CD4-positive, alpha-beta memory T cell (primary cell): ENCODE measurements around the gene GLIPR1L2. TPM values are rescaled to one million over a fixed set of nuclear protein-coding genes. Genes with fewer than 3 reads are reported as not detected.
"Not testable (repeated sequence)": the region's sequence is repeated elsewhere in the genome, so short reads cannot be mapped to it uniquely, and the experiment has no call there.

Experiments
- CTCF ChIA-PET: fragments of 350-600 bp; sonication (Branson Sonifier 250); formaldehyde crosslinking; loops from one replicate; lab custom pipeline; 2021; ENCODE audit warnings: inconsistent platforms; ENCODE audit not compliant: partially characterized antibody; lab: Charles Lee
- POLR2A ChIA-PET: fragments of 350-600 bp; sonication (Branson Sonifier 250); formaldehyde crosslinking; loops from one replicate; lab custom pipeline; 2021; ENCODE audit not compliant: partially characterized antibody; lab: Charles Lee
- DNase-seq, 5 donors: peaks; one replicate each; pipeline versions ENCODE4 v3.0.0 to v3.0.0-alpha.2; 2020 to 2022; ENCODE audit warnings: mixed read lengths in 1 of 5
- H3K27ac ChIP-seq: one replicate; pipeline ENCODE4 v1.7.0; 2013; ENCODE audit warnings: low read depth, low read length
- H3K27me3 ChIP-seq: 2 replicates; pipeline ENCODE4 v1.7.0; 2013; ENCODE audit warnings: mild to moderate bottlenecking, low read length, moderate library complexity; ENCODE audit not compliant: insufficient read depth
- H3K36me3 ChIP-seq: 2 replicates; pipeline ENCODE4 v1.7.0; 2013; ENCODE audit warnings: mild to moderate bottlenecking, low read length, moderate library complexity; ENCODE audit not compliant: insufficient read depth
- H3K4me1 ChIP-seq: 2 replicates; pipeline ENCODE4 v1.7.0; 2013; ENCODE audit warnings: mild to moderate bottlenecking, low read length, moderate library complexity; ENCODE audit not compliant: insufficient read depth
- H3K4me3 ChIP-seq, 2 donors: one replicate each; pipeline ENCODE4 v1.7.0; 2013; ENCODE audit warnings: low read length in 2 of 2, mild to moderate bottlenecking in 1 of 2
- H3K9me3 ChIP-seq, 2 donors: one replicate each; pipeline ENCODE4 v1.7.0; 2013; ENCODE audit warnings: low read length in 2 of 2, control low read depth in 1 of 2; ENCODE audit not compliant: control insufficient read depth in 1 of 2
- H3K27ac Mint-ChIP-seq, 7 donors: one replicate each; pipeline ENCODE4 v1.8.0; 2020 to 2021; ENCODE audit warnings: mixed read lengths in 7 of 7, mild to moderate bottlenecking in 6 of 7, inconsistent platforms in 3 of 7, moderate library complexity in 3 of 7
- H3K27me3 Mint-ChIP-seq, 2 donors: one replicate each; pipeline ENCODE4 v1.8.0; 2020 to 2021; ENCODE audit warnings: mixed read lengths in 2 of 2
- H3K36me3 Mint-ChIP-seq, 2 donors: one replicate each; pipeline ENCODE4 v1.8.0; 2020 to 2021; ENCODE audit warnings: mixed read lengths in 2 of 2, inconsistent platforms in 1 of 2, mild to moderate bottlenecking in 1 of 2
- H3K4me1 Mint-ChIP-seq, 4 donors: one replicate each; pipeline ENCODE4 v1.8.0; 2020 to 2021; ENCODE audit warnings: mixed read lengths in 4 of 4, mild to moderate bottlenecking in 1 of 4
- H3K4me3 Mint-ChIP-seq, 8 donors: one replicate each; pipeline ENCODE4 v1.8.0; 2020 to 2021; ENCODE audit warnings: mixed read lengths in 8 of 8, mild to moderate bottlenecking in 7 of 8, moderate library complexity in 6 of 8, inconsistent platforms in 3 of 8
- H3K9me3 Mint-ChIP-seq, 8 donors: one replicate each; pipeline ENCODE4 v1.8.0; 2020 to 2021; ENCODE audit warnings: mixed read lengths in 8 of 8, mild to moderate bottlenecking in 5 of 8, inconsistent platforms in 3 of 8, moderate library complexity in 1 of 8
- intact Hi-C: fragments of 100-400 bp; cut with micrococcal nuclease; formaldehyde crosslinking; loops from one replicate; pipeline ENCODE4 v1.15.1; 2023
- polyA plus RNA-seq, 2 donors: library from polyadenylated mRNA; unstranded; fragments of 300-500 nt; fragmentation: Illumina TruSeq; gene quantifications; one replicate each; pipeline ENCODE4 v1.2.3, GENCODE V29; 2021
- total RNA-seq, 2 experiments: library from RNA; stranded (reverse); gene quantifications; one replicate each; pipeline ENCODE4 v1.2.3, GENCODE V29; 2021

The GLIPR1L2 gene
- total and polyA plus RNA-seq, 4 experiments from 2014 or later = 0.47 to 2.5 (median 1.1) TPM

GRCh38 chr12:75457866-75458265, 67.0 kb downstream of the GLIPR1L2 start:
- ChIA-PET CTCF (interaction anchor here (0.9 to 6.2 kb wide), 5 partner anchors 20 to 67 kb away, joined by 3 to 56 read pairs (median 7); partner anchors contain the start of gene GLIPR1L2), POLR2A (interaction anchor here (0.9 to 16.6 kb wide), 5 partner anchors 14 to 67 kb away, joined by 3 to 204 read pairs (median 7); partner anchors contain the start of genes GLIPR1 and GLIPR1L2)
- Mint-ChIP-seq H3K27ac (peak overlapping the region; percentile 47 to 93 (median 81)), H3K4me1 (peaks cover 42 to 70% (median 55%) of the 10 kb centered on the region in 4 donors), H3K4me3 (peak overlapping the region in 7 of 8 donors; percentile 45 to 66 (median 58))
- intact Hi-C loops = loop anchor here (1.0 to 2.0 kb wide), 2 partner anchors 19 to 22 kb away; partner anchors contain the start of gene GLIPR1
- not testable (repeated sequence) for H3K36me3 ChIP-seq, H3K27me3 Mint-ChIP-seq, H3K27me3 ChIP-seq, H3K36me3 Mint-ChIP-seq, H3K27ac ChIP-seq, H3K9me3 ChIP-seq, H3K4me3 ChIP-seq, DNase-seq, H3K9me3 Mint-ChIP-seq
- H3K4me1 ChIP-seq = peaks cover 48% of the 10 kb centered on the region

DNA sequence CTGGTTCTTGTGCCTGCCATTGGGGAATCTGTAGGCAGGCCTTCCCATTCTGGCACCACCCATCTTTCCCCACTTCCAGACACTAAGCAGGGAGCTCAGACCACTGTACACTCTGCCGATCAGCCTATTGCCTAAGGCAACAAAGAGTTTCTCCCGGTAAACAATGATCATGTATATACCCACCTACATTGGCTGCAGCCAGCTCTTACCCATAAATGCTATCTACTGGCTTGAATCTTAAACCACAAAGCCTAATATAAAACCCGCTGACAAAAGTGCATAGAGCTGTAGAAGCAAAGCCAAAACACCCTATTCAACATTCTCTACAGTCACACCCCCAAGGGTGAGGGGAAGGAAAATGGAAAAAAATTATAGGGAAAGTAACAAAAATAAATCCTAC, 68.9 kb downstream of the GLIPR1L2 start:
- no peaks in the 10 kb centered on the region for H3K27me3 ChIP-seq
- CTCF ChIA-PET = interaction anchor here (0.8 to 4.1 kb wide), 5 partner anchors 12 to 69 kb away, joined by 3 to 37 read pairs (median 12); partner anchors contain the start of genes GLIPR1 and GLIPR1L2
- intact Hi-C loops = no loop called here

DNA sequence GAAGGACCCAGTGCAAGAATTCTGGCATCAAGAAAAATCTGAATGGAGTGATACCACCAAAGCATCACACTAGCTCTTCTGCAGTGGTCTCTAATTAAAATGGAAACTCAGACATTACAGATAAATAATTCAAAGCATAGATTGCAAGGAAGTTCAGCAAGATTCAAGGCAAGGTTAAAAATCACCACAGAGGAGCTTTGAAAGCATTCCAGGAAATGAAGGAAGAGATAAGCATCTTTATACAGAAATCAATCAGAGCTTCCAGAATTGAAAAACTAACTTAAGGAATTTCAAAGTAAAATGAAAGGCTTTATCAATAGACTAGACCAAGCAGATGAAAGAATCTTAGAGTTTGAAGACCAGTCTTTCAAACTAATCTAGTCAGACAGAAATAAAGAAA, 69.3 kb downstream of the GLIPR1L2 start:
- H3K36me3 Mint-ChIP-seq = peaks cover 0 to 3% of the 10 kb centered on the region in 2 donors
- H3K4me1 ChIP-seq = peaks cover 48% of the 10 kb centered on the region
- H3K27me3 Mint-ChIP-seq = no peaks in the 10 kb centered on the region
- peaks cover 42 to 67% (median 55%) of the 10 kb centered on the region in 4 donors for H3K4me1 Mint-ChIP-seq
- H3K4me3 Mint-ChIP-seq = peak overlapping the region in 7 of 8 donors; percentile 19 to 79 (median 64)
- H3K9me3 Mint-ChIP-seq = peaks cover 0 to 9% (median 4%) of the 10 kb centered on the region in 8 donors
- POLR2A ChIA-PET = interaction anchor here (1.3 to 16.6 kb wide), 2 partner anchors 9 to 20 kb away, joined by 3 to 204 read pairs; partner anchors contain the start of gene GLIPR1
- H3K27ac Mint-ChIP-seq = peak overlapping the region in 6 of 7 donors; percentile 2 to 88 (median 70)
- intact Hi-C loops = no loop called here
- no peak overlapping the region for H3K27ac ChIP-seq
- CTCF ChIA-PET = interaction anchor here (0.9 to 4.1 kb wide), 4 partner anchors 11 to 69 kb away, joined by 6 to 37 read pairs (median 12); partner anchors contain the start of gene GLIPR1L2
- H3K4me3 ChIP-seq = no peak overlapping the region
- H3K9me3 ChIP-seq = no peaks in the 10 kb centered on the region
- H3K36me3 ChIP-seq = no peaks in the 10 kb centered on the region
- no peak for DNase-seq
- no peaks in the 10 kb centered on the region for H3K27me3 ChIP-seq

More for the DNA sequence above, 68.9 kb downstream of the GLIPR1L2 start:
- Mint-ChIP-seq H3K27me3 (no peaks in the 10 kb centered on the region), H3K27ac (peak overlapping the region; percentile 2 to 88 (median 72)), H3K36me3 (peaks cover 0 to 3% of the 10 kb centered on the region in 2 donors), H3K9me3 (peaks cover 0 to 9% (median 4%) of the 10 kb centered on the region in 8 donors), H3K4me1 (peaks cover 42 to 70% (median 55%) of the 10 kb centered on the region in 4 donors), H3K4me3 (peak overlapping the region in 7 of 8 donors; percentile 19 to 79 (median 64))
- Histone ChIP-seq H3K36me3 (no peaks in the 10 kb centered on the region), H3K4me1 (peaks cover 48% of the 10 kb centered on the region), H3K27ac (no peak overlapping the region), H3K4me3 (peak overlapping the region in 1 of 2 donors; percentile 11), H3K9me3 (no peaks in the 10 kb centered on the region)
- POLR2A ChIA-PET = interaction anchor here (1.3 to 16.6 kb wide), 2 partner anchors 10 to 20 kb away, joined by 3 to 204 read pairs; partner anchors contain the start of gene GLIPR1
- no peak for DNase-seq

GRCh38 chr12:75471902-75472890, 81.3 kb downstream of the GLIPR1L2 start:
- no peaks in the 10 kb centered on the region for H3K27me3 Mint-ChIP-seq
- POLR2A ChIA-PET = interaction anchor here (1.5 to 2.2 kb wide), 2 partner anchors 8 to 14 kb away, joined by 7 to 9 read pairs; partner anchors contain the start of gene GLIPR1
- no peak overlapping the region for H3K27ac ChIP-seq
- intact Hi-C loops = no loop called here
- peaks cover 5 to 9% (median 5%) of the 10 kb centered on the region in 4 donors for H3K4me1 Mint-ChIP-seq
- no peaks in the 10 kb centered on the region for H3K36me3 ChIP-seq
- H3K4me1 ChIP-seq = peaks cover 5% of the 10 kb centered on the region
- H3K27ac Mint-ChIP-seq = no peak overlapping the region
- H3K36me3 Mint-ChIP-seq = no peaks in the 10 kb centered on the region
- H3K4me3 ChIP-seq = no peak overlapping the region
- CTCF ChIA-PET = interaction anchor here (1.4 to 4.1 kb wide), 4 partner anchors 12 to 138 kb away, joined by 3 to 23 read pairs (median 6); partner anchors contain the start of genes GLIPR1L1 and GLIPR1L2
- no peak overlapping the region for H3K4me3 Mint-ChIP-seq
- H3K9me3 Mint-ChIP-seq = no peaks in the 10 kb centered on the region
- no peak for DNase-seq
- H3K27me3 ChIP-seq = no peaks in the 10 kb centered on the region
- no peaks in the 10 kb centered on the region for H3K9me3 ChIP-seq

GRCh38 chr12:75474116-75474515, 83.2 kb downstream of the GLIPR1L2 start:
- H3K27ac Mint-ChIP-seq = no peak overlapping the region

DNA sequence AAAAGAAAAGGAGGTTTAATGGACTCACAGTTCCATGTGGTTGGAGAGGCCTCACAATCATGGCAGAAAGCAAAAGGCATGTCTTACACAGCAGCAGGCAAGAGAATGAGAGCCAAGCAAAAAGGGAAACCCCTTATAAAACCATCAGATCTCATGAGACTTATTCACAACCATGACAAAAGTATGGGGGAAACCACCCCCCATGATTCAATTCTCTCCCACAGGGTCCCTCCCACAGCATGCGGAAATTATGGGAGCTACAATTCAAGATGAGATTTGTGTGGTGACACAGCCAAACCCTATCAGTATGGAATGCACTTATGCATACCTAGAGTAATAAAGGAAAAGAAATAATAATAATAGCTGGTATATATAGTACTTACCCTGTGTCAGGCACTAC, 85.2 kb downstream of the GLIPR1L2 start:
- no peaks in the 10 kb centered on the region for H3K9me3 ChIP-seq
- intact Hi-C loops = no loop called here
- H3K4me3 ChIP-seq = no peak overlapping the region
- Mint-ChIP-seq H3K36me3 (peaks cover 0 to 8% of the 10 kb centered on the region in 2 donors), H3K4me1 (peaks cover 33 to 44% (median 35%) of the 10 kb centered on the region in 4 donors), H3K9me3 (peaks cover 0 to 2% (median 0%) of the 10 kb centered on the region in 8 donors), H3K4me3 (no peak overlapping the region), H3K27me3 (peaks cover 0 to 2% of the 10 kb centered on the region in 2 donors), H3K27ac (peak overlapping the region in 3 of 7 donors; percentile 3 to 30 (median 10))
- H3K27me3 ChIP-seq = no peaks in the 10 kb centered on the region
- peaks cover 39% of the 10 kb centered on the region for H3K4me1 ChIP-seq
- POLR2A ChIA-PET = interaction anchor here (14.1 kb wide), 1 partner anchor 16 kb away, joined by 204 read pairs; no protein-coding TSS in a partner anchor
- H3K27ac ChIP-seq = no peak overlapping the region
- CTCF ChIA-PET = interaction anchor here (2.0 to 11.2 kb wide), 2 partner anchors 38 to 84 kb away, joined by 8 to 158 read pairs; partner anchors contain the start of gene GLIPR1L2
- H3K36me3 ChIP-seq = no peaks in the 10 kb centered on the region
- DNase-seq = no peak

More at GRCh38 chr12:75474116-75474515, 83.2 kb downstream of the GLIPR1L2 start:
- Histone ChIP-seq H3K4me1 (peaks cover 25% of the 10 kb centered on the region), H3K4me3 (no peak overlapping the region), H3K9me3 (no peaks in the 10 kb centered on the region), H3K27me3 (no peaks in the 10 kb centered on the region), H3K27ac (no peak overlapping the region), H3K36me3 (no peaks in the 10 kb centered on the region)
- Mint-ChIP-seq H3K4me1 (peaks cover 21 to 25% (median 23%) of the 10 kb centered on the region in 4 donors), H3K4me3 (no peak overlapping the region), H3K9me3 (no peaks in the 10 kb centered on the region), H3K27me3 (no peaks in the 10 kb centered on the region), H3K36me3 (no peaks in the 10 kb centered on the region)
- POLR2A ChIA-PET = interaction anchor here (1.0 to 14.1 kb wide), 2 partner anchors 14 to 37 kb away, joined by 3 to 204 read pairs; no protein-coding TSS in a partner anchor
- DNase-seq = no peak
- CTCF ChIA-PET = interaction anchor here (2.1 to 2.4 kb wide), 2 partner anchors 11 to 37 kb away, joined by 10 to 35 read pairs; no protein-coding TSS in a partner anchor
- intact Hi-C loops = no loop called here
